HepG2 (cell line): ENCODE results near the gene CPNE1. TPM values are rescaled to one million over a fixed set of nuclear protein-coding genes. Genes with fewer than 3 reads are reported as not detected.

Experiments used
- ADNP ChIP-seq: sonication (generic); formaldehyde crosslinking; IDR thresholded peaks from 2 replicates; pipeline ENCODE4 v1.4.0; 2020; ENCODE audit warnings: missing genetic modification reagents
- AHR ChIP-seq: IDR thresholded peaks from 2 replicates; pipeline ENCODE4 v1.6.1; 2018; ENCODE audit warnings: missing genetic modification reagents, missing compliant biosample characterization
- AKAP8 ChIP-seq: sonication (generic); formaldehyde crosslinking; IDR thresholded peaks from 2 replicates; pipeline ENCODE4 v1.5.1; 2020; ENCODE audit warnings: mild to moderate bottlenecking, missing genetic modification reagents
- ASH2L ChIP-seq: fragments of 300-600, 200-600 bp; sonication (generic); IDR thresholded peaks from 2 replicates; pipeline ENCODE4 v1.7.0; 2017; ENCODE audit warnings: low read depth, mild to moderate bottlenecking, moderate library complexity, mixed read lengths, low read length; ENCODE audit not compliant: insufficient read length
- CHD2 ChIP-seq: IDR thresholded peaks from 2 replicates; pipeline ENCODE4 v1.6.1; 2011; ENCODE audit warnings: low read depth, low read length, improper control_type of control experiment
- EHMT2 ChIP-seq: fragments of 200-600 bp; sonication (generic); IDR thresholded peaks from 2 replicates; pipeline ENCODE4 v1.7.0; 2017; ENCODE audit warnings: antibody characterized with exemption, low read depth, low read length, borderline replicate concordance
- EZH2 ChIP-seq: conservative IDR thresholded peaks from 2 replicates; pipeline ENCODE4 v1.6.1; 2012; ENCODE audit warnings: mild to moderate bottlenecking, low read depth, low read length, moderate library complexity
- GABPB1 ChIP-seq: IDR thresholded peaks from 2 replicates; pipeline ENCODE4 v1.6.1; 2016; ENCODE audit warnings: mild to moderate bottlenecking, missing genetic modification reagents, moderate library complexity, missing compliant biosample characterization
- KDM3A ChIP-seq: IDR thresholded peaks from 2 replicates; pipeline ENCODE4 v1.6.1; 2018; ENCODE audit warnings: low read depth, missing compliant biosample characterization
- MAFF ChIP-seq: IDR thresholded peaks from 2 replicates; pipeline ENCODE4 v1.6.1; 2011; ENCODE audit warnings: low read depth, low read length, improper control_type of control experiment
- NFE2L2 ChIP-seq: fragments of 150-350 bp; IDR thresholded peaks from 2 replicates; pipeline ENCODE4 v1.6.1; 2014; ENCODE audit warnings: low read length
- ONECUT2 ChIP-seq: sonication (generic); formaldehyde crosslinking; IDR thresholded peaks from 2 replicates; pipeline ENCODE4 v1.4.0; 2020; ENCODE audit warnings: missing genetic modification reagents
- PRMT3 ChIP-seq: sonication (generic); formaldehyde crosslinking; IDR thresholded peaks from 2 replicates; pipeline ENCODE4 v1.8.1; 2022; ENCODE audit warnings: low read depth, mild to moderate bottlenecking, moderate library complexity, missing genetic modification reagents, borderline replicate concordance
- TCF7 ChIP-seq: sonication (generic); IDR thresholded peaks from 2 replicates; pipeline ENCODE4 v1.6.1; 2016; ENCODE audit warnings: antibody characterized with exemption, low read depth
- TP53 ChIP-seq: sonication (generic); formaldehyde crosslinking; conservative IDR thresholded peaks from 2 replicates; pipeline ENCODE4 v1.4.0; 2020; ENCODE audit warnings: missing genetic modification reagents
- ZBTB7B ChIP-seq: sonication (generic); formaldehyde crosslinking; IDR thresholded peaks from 2 replicates; pipeline ENCODE4 v1.4.0; 2020; ENCODE audit warnings: missing genetic modification reagents
- ZNF205 ChIP-seq: IDR thresholded peaks from 2 replicates; pipeline ENCODE4 v1.6.1; 2018; ENCODE audit warnings: missing biosample characterization, missing genetic modification reagents
- ZNF230 ChIP-seq: sonication (generic); formaldehyde crosslinking; IDR thresholded peaks from 2 replicates; pipeline ENCODE4 v1.4.0; 2020; ENCODE audit warnings: mild to moderate bottlenecking, missing genetic modification reagents
- ZNF549 ChIP-seq: sonication (generic); formaldehyde crosslinking; IDR thresholded peaks from 2 replicates; pipeline ENCODE4 v1.5.0; 2020; ENCODE audit warnings: missing genetic modification reagents
- polyA plus RNA-seq, 8 experiments: library from polyadenylated mRNA; depleted of rRNA in 3 of 8; stranded (reverse) in 7 of 8; unstranded in 1 of 8; fragments of >200 nt; fragmentation: Illumina TruSeq in 4 of 8; extraction: Trizol in 4 of 8; gene quantifications; 2 replicates each; pipeline versions ENCODE4 v1.2.1 to v1.2.3, GENCODE V29; 2011 to 2016; ENCODE audit warnings: low read depth in 4 of 8, missing spikeins in 1 of 8, mixed read lengths in 1 of 8; ENCODE audit not compliant: insufficient read depth in 1 of 8
- total RNA-seq, 5 experiments: library from RNA; depleted of rRNA; stranded (reverse); fragments of >200 nt; fragmentation: Illumina TruSeq; extraction: Trizol; gene quantifications; 2 replicates each; pipeline ENCODE4 v1.2.3, GENCODE V29; 2016; ENCODE audit warnings: low read depth in 1 of 5
- TF ChIP-seq, protein P1 (sequence below): sonication (generic); formaldehyde crosslinking; IDR thresholded peaks from 2 replicates; pipeline ENCODE4 v1.4.0; 2020; ENCODE audit warnings: missing genetic modification reagents
- TF ChIP-seq, protein P2 (sequence below): sonication (generic); formaldehyde crosslinking; IDR thresholded peaks from 2 replicates; pipeline ENCODE4 v1.9.0; 2021; ENCODE audit warnings: missing genetic modification reagents, borderline replicate concordance
- TF ChIP-seq, protein P3 (sequence below): IDR thresholded peaks from 2 replicates; pipeline ENCODE4 v1.6.1; 2012; ENCODE audit warnings: inconsistent platforms
- TF ChIP-seq, protein P4 (sequence below): sonication (generic); formaldehyde crosslinking; IDR thresholded peaks from 2 replicates; pipeline ENCODE4; 2020; ENCODE audit warnings: missing genetic modification reagents, mild to moderate bottlenecking, borderline replicate concordance
- TF ChIP-seq, protein P5 (sequence below): sonication (generic); formaldehyde crosslinking; IDR thresholded peaks from 2 replicates; pipeline ENCODE4 v1.8.0; 2022; ENCODE audit warnings: mild to moderate bottlenecking, missing genetic modification reagents, moderate library complexity

The CPNE1 gene
- total and polyA plus RNA-seq, 2 of the 13 experiments (the other 11 are each of a cell fraction or from before 2014, with no cell fraction given): 408 to 431 TPM

DNA sequence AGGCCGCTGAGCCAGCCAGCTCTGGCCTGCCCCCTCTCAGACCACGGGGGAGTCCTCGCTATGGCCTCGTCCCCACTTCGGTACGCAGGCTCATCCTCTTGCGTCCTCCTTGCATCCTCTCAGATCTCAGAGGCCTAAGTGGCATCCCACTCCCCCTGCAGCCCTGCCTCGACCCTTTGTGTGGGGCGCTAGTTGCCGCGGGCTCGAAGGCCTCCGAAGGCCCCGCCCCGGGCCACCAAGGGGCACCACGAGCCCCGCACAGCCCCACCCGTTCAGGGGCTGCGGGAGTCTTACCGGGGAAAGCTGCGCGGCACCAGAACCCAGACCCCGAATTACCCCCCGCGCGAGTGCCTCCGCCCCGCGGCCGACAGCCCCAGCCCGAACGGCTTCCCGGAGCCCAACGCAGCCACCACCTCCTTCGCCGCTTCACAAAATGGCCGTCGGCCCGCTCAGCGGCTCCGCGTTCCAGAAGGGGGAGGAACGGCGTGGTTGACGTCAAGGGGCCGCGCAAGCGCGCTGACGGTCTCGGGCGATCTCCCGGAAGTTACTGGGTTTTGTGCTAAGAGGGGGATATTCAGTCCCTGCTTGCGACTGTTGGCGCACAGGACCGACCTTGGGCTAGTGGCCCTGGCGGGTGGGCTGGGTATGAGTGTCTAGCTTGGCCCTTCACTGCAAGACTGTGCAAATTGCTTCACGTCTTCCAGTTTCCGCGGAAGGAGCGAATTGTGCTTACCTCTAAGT, at the start of gene CPNE1, which contains the start of gene RBM12 (continued):
- TF ChIP-seq, protein P1, sequence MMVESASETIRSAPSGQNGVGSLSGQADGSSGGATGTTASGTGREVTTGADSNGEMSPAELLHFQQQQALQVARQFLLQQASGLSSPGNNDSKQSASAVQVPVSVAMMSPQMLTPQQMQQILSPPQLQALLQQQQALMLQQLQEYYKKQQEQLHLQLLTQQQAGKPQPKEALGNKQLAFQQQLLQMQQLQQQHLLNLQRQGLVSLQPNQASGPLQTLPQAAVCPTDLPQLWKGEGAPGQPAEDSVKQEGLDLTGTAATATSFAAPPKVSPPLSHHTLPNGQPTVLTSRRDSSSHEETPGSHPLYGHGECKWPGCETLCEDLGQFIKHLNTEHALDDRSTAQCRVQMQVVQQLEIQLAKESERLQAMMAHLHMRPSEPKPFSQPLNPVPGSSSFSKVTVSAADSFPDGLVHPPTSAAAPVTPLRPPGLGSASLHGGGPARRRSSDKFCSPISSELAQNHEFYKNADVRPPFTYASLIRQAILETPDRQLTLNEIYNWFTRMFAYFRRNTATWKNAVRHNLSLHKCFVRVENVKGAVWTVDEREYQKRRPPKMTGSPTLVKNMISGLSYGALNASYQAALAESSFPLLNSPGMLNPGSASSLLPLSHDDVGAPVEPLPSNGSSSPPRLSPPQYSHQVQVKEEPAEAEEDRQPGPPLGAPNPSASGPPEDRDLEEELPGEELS (CRISPR knock-in tag): peak; percentile 72
- TF ChIP-seq KDM3A (CRISPR knock-in tag): peak; percentile 88
- TF ChIP-seq EHMT2: no peak
- TF ChIP-seq ADNP: no peak; the same call in 1 of the 2 replicates
- no peak for TF ChIP-seq EZH2
- TF ChIP-seq ZBTB7B (CRISPR knock-in tag): peak; percentile 25; the same call in 1 of the 2 replicates
- TF ChIP-seq PRMT3: peak; percentile 98; the same call in 1 of the 2 replicates
- peak; percentile 9; the same call in 1 of the 2 replicates for TF ChIP-seq ONECUT2 (CRISPR knock-in tag)
- peak; percentile 99 for TF ChIP-seq AHR (CRISPR knock-in tag)
- TF ChIP-seq, protein P2, sequence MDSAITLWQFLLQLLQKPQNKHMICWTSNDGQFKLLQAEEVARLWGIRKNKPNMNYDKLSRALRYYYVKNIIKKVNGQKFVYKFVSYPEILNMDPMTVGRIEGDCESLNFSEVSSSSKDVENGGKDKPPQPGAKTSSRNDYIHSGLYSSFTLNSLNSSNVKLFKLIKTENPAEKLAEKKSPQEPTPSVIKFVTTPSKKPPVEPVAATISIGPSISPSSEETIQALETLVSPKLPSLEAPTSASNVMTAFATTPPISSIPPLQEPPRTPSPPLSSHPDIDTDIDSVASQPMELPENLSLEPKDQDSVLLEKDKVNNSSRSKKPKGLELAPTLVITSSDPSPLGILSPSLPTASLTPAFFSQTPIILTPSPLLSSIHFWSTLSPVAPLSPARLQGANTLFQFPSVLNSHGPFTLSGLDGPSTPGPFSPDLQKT: no peak
- TF ChIP-seq ASH2L: peak; percentile 96
- no peak; the same call in none of the 2 replicates for TF ChIP-seq ZNF205 (CRISPR knock-in tag)
- peak; percentile 76; the same call in 1 of the 2 replicates for TF ChIP-seq ZNF549
- TF ChIP-seq, protein P3, sequence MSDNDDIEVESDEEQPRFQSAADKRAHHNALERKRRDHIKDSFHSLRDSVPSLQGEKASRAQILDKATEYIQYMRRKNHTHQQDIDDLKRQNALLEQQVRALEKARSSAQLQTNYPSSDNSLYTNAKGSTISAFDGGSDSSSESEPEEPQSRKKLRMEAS: peak; percentile 96
- TF ChIP-seq, protein P4, sequence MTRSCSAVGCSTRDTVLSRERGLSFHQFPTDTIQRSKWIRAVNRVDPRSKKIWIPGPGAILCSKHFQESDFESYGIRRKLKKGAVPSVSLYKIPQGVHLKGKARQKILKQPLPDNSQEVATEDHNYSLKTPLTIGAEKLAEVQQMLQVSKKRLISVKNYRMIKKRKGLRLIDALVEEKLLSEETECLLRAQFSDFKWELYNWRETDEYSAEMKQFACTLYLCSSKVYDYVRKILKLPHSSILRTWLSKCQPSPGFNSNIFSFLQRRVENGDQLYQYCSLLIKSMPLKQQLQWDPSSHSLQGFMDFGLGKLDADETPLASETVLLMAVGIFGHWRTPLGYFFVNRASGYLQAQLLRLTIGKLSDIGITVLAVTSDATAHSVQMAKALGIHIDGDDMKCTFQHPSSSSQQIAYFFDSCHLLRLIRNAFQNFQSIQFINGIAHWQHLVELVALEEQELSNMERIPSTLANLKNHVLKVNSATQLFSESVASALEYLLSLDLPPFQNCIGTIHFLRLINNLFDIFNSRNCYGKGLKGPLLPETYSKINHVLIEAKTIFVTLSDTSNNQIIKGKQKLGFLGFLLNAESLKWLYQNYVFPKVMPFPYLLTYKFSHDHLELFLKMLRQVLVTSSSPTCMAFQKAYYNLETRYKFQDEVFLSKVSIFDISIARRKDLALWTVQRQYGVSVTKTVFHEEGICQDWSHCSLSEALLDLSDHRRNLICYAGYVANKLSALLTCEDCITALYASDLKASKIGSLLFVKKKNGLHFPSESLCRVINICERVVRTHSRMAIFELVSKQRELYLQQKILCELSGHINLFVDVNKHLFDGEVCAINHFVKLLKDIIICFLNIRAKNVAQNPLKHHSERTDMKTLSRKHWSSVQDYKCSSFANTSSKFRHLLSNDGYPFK: peak; percentile 99
- TF ChIP-seq ZNF230: peak; percentile 91
- peak; percentile 20; the same call in 1 of the 2 replicates for TF ChIP-seq TP53 (CRISPR knock-in tag)
- peak; percentile 94 for TF ChIP-seq GABPB1 (CRISPR knock-in tag)
- TF ChIP-seq NFE2L2: no peak
- TF ChIP-seq, protein P5, sequence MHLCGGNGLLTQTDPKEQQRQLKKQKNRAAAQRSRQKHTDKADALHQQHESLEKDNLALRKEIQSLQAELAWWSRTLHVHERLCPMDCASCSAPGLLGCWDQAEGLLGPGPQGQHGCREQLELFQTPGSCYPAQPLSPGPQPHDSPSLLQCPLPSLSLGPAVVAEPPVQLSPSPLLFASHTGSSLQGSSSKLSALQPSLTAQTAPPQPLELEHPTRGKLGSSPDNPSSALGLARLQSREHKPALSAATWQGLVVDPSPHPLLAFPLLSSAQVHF (CRISPR knock-in tag): no peak; the same call in 1 of the 2 replicates
- TF ChIP-seq TCF7: no peak
- TF ChIP-seq MAFF: peak; percentile 53; the same call in 1 of the 2 replicates
- peak; percentile 65; the same call in 1 of the 2 replicates for TF ChIP-seq CHD2
- peak; percentile 82 for TF ChIP-seq AKAP8 (CRISPR knock-in tag)
